ENCODE measurements around the gene OTOG. TPM values are rescaled to one million over a fixed set of nuclear protein-coding genes. Genes with fewer than 3 reads are reported as not detected.

Gene OTOG
- total and polyA plus RNA-seq, 7 experiments from 2014 or later: not detected

DNA sequence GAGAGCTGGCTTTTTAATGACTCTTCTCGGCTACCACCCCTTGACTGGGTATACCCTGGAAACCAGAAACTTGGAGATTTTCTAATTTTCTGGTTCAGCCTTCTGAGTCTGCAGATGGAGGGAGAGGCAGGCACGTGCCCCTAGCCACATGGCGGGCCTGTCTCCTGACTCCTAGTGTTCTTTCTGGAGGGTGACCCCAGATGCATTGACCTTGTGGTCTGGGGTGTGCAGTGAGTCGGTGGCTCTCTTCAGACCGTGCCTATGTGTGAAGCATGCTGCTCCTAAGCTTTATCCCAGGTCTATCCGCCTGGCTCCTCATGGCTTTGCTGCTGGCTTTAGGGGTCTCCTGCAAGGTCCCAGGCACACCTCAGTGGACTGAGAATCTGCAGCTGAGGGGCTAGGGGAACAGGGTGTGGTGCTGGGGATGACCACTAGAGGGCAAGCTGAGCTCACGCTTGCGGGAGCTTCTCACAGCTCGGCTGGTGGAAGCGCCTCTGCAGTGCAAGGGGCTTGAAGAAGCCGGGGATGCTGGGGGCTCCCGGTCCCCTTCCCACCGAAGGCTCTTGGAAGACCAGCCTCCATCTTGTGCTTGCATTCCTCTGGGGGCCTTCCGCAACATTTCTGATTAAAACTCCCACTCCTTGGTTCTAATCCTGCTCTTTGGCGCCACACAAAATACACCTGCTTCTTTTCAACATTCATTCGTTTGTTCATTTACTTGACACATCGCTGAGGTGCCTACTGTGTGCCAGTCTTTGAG is 51.8 kb downstream of the OTOG start:
- H3K4me1 Mint-ChIP-seq: peaks cover 0 to 6% (median 0%) of the 10 kb centered on the region in 7 donors
- intact Hi-C loops (cut with micrococcal nuclease): loop anchor here in 1 of 2 donors (1.0 to 2.0 kb wide), 2 partner anchors 132 to 379 kb away; no protein-coding TSS in a partner anchor

DNA sequence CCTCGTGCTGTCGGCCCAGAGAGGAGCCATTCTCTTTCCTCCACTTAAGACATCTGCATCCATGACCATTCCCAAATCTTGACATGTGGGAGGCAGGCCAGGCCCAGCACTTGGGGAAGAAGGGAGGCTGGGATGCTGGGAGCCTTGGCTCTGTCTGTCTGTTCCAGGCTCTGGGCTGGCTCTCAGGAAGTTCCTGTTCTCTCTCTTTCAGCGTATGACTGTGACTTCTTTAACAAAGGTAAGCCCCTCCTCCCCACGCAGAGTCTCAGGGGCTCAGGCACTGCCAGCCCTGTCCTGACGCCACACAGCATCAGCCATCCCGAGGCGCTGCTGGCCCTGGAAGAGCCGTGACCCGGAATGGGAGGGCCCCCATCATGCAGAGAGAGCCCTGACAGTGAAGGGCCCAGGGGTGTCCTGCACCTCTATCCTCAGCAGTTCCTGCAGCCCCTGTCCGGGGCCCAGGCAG is 52.4 kb downstream of the OTOG start:
- POLR2A ChIA-PET: no interaction called here
- H3K9me3 Mint-ChIP-seq: peaks cover 0 to 3% (median 0%) of the 10 kb centered on the region in 11 donors
- peaks cover 0 to 6% (median 0%) of the 10 kb centered on the region in 7 donors for H3K4me1 Mint-ChIP-seq
- intact Hi-C loops (cut with micrococcal nuclease): loop anchor here in 1 of 2 donors (1.0 to 2.0 kb wide), 2 partner anchors 131 to 379 kb away; no protein-coding TSS in a partner anchor
- H3K27ac Mint-ChIP-seq: no peak overlapping the region
- no peaks in the 10 kb centered on the region for H3K4me1 ChIP-seq (ENCODE audit: control insufficient read depth in 2 of 2, insufficient read depth in 2 of 2, low read length in 2 of 2)
- H3K36me3 ChIP-seq (ENCODE audit: control insufficient read depth in 2 of 3, insufficient read depth in 3 of 3, low read length in 3 of 3): no peaks in the 10 kb centered on the region
- H3K27me3 ChIP-seq (ENCODE audit: control insufficient read depth in 2 of 2, insufficient read depth in 2 of 2, low read length in 2 of 2): no peaks in the 10 kb centered on the region
- H3K9me3 ChIP-seq (ENCODE audit: control insufficient read depth in 2 of 3, low read length in 3 of 3): no peaks in the 10 kb centered on the region
- no peak overlapping the region for H3K4me3 ChIP-seq (ENCODE audit: low read length)
- DNase-seq (no peak), ATAC-seq (no peak)
- CTCF ChIA-PET: interaction anchor here (0.6 to 1.5 kb wide), 2 partner anchors 13 to 527 kb away, joined by 3 to 5 read pairs; no protein-coding TSS in a partner anchor
- H3K27me3 Mint-ChIP-seq: peaks cover 0 to 9% (median 0%) of the 10 kb centered on the region in 5 donors
- no peak overlapping the region for H3K27ac ChIP-seq (ENCODE audit: low read depth, low read length)
- no peak overlapping the region for H3K4me3 Mint-ChIP-seq
- no peaks in the 10 kb centered on the region for H3K36me3 Mint-ChIP-seq

More for the DNA sequence above, 51.8 kb downstream of the OTOG start:
- POLR2A ChIA-PET: no interaction called here
- Histone ChIP-seq H3K27ac (ENCODE audit: low read depth, low read length) (no peak overlapping the region), H3K9me3 (ENCODE audit: control insufficient read depth in 2 of 3, low read length in 3 of 3) (no peaks in the 10 kb centered on the region), H3K27me3 (ENCODE audit: control insufficient read depth in 2 of 2, insufficient read depth in 2 of 2, low read length in 2 of 2) (no peaks in the 10 kb centered on the region), H3K36me3 (ENCODE audit: control insufficient read depth in 2 of 3, insufficient read depth in 3 of 3, low read length in 3 of 3) (no peaks in the 10 kb centered on the region), H3K4me1 (ENCODE audit: control insufficient read depth in 2 of 2, insufficient read depth in 2 of 2, low read length in 2 of 2) (no peaks in the 10 kb centered on the region), H3K4me3 (ENCODE audit: low read length) (no peak overlapping the region)
- CTCF ChIA-PET: interaction anchor here (0.6 to 1.5 kb wide), 2 partner anchors 13 to 527 kb away, joined by 3 to 5 read pairs; no protein-coding TSS in a partner anchor
- Mint-ChIP-seq H3K27me3 (peaks cover 0 to 13% (median 0%) of the 10 kb centered on the region in 5 donors), H3K9me3 (peaks cover 0 to 7% (median 0%) of the 10 kb centered on the region in 11 donors), H3K27ac (no peak overlapping the region), H3K4me3 (no peak overlapping the region), H3K36me3 (no peaks in the 10 kb centered on the region)
- DNase-seq (peak; percentile 16 to 72 (median 42)), ATAC-seq (peak; percentile 79)

DNA sequence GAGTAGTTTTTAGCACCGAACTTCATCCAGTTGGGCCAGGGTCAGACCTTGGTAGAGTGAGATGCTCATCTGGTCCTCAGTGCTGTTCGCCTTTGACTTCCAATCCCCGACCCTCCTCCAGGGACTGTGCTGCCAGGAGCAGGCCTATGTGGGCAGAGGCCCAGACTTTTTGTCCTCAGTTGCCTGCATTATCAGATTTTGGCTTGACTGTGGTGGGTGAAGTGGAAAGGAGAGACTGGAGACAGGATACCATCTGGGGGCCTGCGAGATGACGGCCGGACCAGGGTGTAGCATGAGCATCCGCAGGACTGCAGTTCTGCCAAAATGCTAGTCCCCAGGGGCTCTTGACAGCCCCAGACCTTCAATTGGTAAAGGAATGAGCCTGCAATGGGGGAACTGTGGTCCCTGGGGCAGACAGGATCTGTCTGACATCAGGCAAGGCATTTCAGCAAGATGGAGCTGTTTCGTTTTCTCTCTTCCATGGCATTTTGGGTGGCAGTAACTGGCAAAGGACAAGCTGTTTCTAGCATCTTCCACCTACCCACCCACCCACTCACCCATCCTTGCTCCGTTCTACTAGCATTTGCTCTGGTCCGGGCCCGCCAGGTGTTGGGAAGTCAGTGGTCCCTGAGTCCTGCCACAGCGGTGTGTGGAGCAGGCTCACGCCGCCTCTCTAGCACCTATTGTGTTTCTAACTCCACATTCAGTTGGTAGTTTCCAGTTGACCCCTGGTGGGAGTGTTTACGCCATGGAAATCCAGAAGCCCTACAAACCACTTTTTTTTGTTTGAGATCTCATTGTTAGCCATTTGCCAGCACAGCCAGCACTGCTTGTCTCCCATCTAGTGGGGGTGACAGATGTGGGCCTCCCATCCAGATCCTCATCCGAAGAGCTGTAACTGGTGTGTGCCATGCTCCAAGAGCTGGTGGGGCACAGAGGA is 53.5 kb downstream of the OTOG start:
- no peak for DNase-seq
- ATAC-seq: no peak
- H3K27ac Mint-ChIP-seq: no peak overlapping the region
- ChIA-PET CTCF (no interaction called here), POLR2A (no interaction called here)
- Histone ChIP-seq H3K27me3 (ENCODE audit: control insufficient read depth in 2 of 2, insufficient read depth in 2 of 2, low read length in 2 of 2) (no peaks in the 10 kb centered on the region), H3K36me3 (ENCODE audit: control insufficient read depth in 2 of 3, insufficient read depth in 3 of 3, low read length in 3 of 3) (no peaks in the 10 kb centered on the region), H3K27ac (ENCODE audit: low read depth, low read length) (no peak overlapping the region), H3K4me3 (ENCODE audit: low read length) (no peak overlapping the region), H3K9me3 (ENCODE audit: control insufficient read depth in 2 of 3, low read length in 3 of 3) (no peaks in the 10 kb centered on the region), H3K4me1 (ENCODE audit: control insufficient read depth in 2 of 2, insufficient read depth in 2 of 2, low read length in 2 of 2) (no peaks in the 10 kb centered on the region)
- peaks cover 0 to 6% (median 0%) of the 10 kb centered on the region in 7 donors for H3K4me1 Mint-ChIP-seq
- H3K27me3 Mint-ChIP-seq: peaks cover 0 to 12% (median 0%) of the 10 kb centered on the region in 5 donors
- intact Hi-C loops (cut with micrococcal nuclease): no loop called here
- H3K4me3 Mint-ChIP-seq: peak overlapping the region in 1 of 10 donors; percentile 5
- H3K9me3 Mint-ChIP-seq: peaks cover 0 to under 1% (median 0%) of the 10 kb centered on the region in 11 donors
- no peaks in the 10 kb centered on the region for H3K36me3 Mint-ChIP-seq

DNA sequence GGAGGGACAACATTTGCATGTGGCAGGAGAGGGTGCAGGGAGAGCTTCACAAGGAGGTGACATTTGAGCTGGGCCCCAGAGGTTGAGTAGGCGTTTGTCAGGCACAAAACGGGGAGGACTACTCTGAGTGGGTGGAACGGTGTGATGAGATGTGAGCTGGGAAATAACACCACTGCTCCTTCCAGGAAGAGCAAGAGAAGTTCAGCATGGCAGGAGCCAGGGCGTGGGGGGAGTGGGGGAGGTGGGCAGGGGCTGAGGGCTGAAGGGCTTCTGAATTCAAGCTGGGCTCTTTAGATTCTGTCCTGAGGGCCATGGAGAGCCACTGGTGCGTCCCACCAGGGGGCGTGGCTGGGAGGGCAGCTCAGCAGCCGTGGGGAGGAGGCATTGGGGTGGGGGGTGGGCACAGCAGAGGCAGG is 54.2 kb downstream of the OTOG start:
- ChIA-PET POLR2A (no interaction called here), CTCF (no interaction called here)
- Mint-ChIP-seq H3K27ac (no peak overlapping the region), H3K9me3 (no peaks in the 10 kb centered on the region), H3K4me1 (peaks cover 0 to 6% (median 0%) of the 10 kb centered on the region in 7 donors), H3K27me3 (peaks cover 0 to 12% (median 0%) of the 10 kb centered on the region in 5 donors), H3K36me3 (no peaks in the 10 kb centered on the region), H3K4me3 (peak overlapping the region in 1 of 10 donors; percentile 5)
- Histone ChIP-seq H3K4me1 (ENCODE audit: control insufficient read depth in 2 of 2, insufficient read depth in 2 of 2, low read length in 2 of 2) (no peaks in the 10 kb centered on the region), H3K27me3 (ENCODE audit: control insufficient read depth in 2 of 2, insufficient read depth in 2 of 2, low read length in 2 of 2) (no peaks in the 10 kb centered on the region), H3K36me3 (ENCODE audit: control insufficient read depth in 2 of 3, insufficient read depth in 3 of 3, low read length in 3 of 3) (no peaks in the 10 kb centered on the region), H3K4me3 (ENCODE audit: low read length) (no peak overlapping the region), H3K9me3 (ENCODE audit: control insufficient read depth in 2 of 3, low read length in 3 of 3) (no peaks in the 10 kb centered on the region), H3K27ac (ENCODE audit: low read depth, low read length) (no peak overlapping the region)
- ATAC-seq (no peak), DNase-seq (no peak)
- intact Hi-C loops (cut with micrococcal nuclease): no loop called here

DNA sequence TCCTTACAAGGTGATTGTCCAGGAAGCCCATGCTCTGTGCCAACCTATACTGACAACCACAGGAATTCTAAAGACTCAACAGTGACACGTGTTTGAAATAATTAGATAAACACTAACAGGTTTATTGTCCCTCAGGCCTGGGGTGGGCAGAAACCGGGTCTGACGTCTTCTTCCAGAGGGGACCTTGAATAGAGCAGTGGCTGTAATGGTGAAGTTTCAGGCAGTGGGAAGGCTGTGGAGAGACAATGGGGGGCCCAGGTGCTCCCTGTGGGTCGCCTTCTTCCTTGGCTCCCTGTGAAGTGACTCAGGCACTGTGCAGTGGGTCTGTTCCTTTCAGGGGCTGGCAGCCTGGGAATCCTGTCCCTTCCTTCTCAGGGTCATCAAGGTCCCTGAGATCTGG is 54.6 kb downstream of the OTOG start:
- DNase-seq: no peak

DNA sequence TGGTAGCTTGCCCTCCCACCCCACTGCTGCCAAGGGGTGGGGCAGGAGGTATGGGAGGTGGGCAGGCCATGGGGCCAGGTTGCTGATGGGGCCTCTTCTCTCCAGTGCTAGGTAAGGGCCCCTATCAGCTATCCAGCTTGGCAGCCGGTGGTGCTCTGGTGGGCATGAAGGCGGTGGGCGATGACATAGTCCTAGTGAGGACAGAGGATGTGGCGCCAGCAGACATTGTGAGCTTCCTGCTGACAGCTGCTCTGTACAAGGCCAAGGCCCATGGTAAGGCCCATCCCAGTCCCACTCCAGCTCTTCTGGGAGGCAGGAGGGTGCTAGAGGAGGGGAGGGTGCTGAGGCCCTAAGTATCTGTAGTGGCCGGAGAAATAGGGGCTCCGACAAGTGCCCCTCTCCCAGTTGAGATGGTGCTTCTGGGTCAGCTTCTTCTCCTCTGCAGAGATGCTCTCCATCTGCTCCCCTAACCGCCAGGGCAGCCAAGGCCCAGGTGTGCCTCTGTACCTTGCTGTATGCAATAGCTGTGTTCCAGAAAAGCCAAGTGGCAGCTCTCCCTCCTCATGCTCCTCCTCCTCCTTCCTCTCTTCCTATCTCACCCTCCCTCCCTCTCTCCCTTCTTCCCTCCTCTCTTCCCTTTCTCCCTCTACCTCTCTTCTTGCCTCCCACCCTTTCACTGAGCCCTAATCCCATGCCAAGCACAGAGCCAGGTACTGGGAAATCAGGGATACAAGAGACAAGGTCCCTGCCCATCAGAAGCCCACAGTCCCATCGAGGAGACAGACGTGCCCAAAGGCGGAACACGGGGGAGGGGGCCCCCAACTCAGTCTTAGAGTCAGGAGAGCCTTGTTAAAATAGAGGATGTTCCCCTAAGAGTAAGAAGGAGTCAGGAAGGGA is 55.3 kb downstream of the OTOG start:
- Histone ChIP-seq H3K4me3 (ENCODE audit: low read length) (no peak overlapping the region), H3K4me1 (ENCODE audit: control insufficient read depth in 2 of 2, insufficient read depth in 2 of 2, low read length in 2 of 2) (no peaks in the 10 kb centered on the region), H3K9me3 (ENCODE audit: control insufficient read depth in 2 of 3, low read length in 3 of 3) (no peaks in the 10 kb centered on the region), H3K36me3 (ENCODE audit: control insufficient read depth in 2 of 3, insufficient read depth in 3 of 3, low read length in 3 of 3) (no peaks in the 10 kb centered on the region), H3K27me3 (ENCODE audit: control insufficient read depth in 2 of 2, insufficient read depth in 2 of 2, low read length in 2 of 2) (no peaks in the 10 kb centered on the region), H3K27ac (ENCODE audit: low read depth, low read length) (no peak overlapping the region)
- Mint-ChIP-seq H3K9me3 (no peaks in the 10 kb centered on the region), H3K4me3 (no peak overlapping the region), H3K36me3 (no peaks in the 10 kb centered on the region), H3K27me3 (peaks cover 0 to 12% (median 0%) of the 10 kb centered on the region in 5 donors), H3K27ac (no peak overlapping the region), H3K4me1 (peaks cover 0 to 6% (median 0%) of the 10 kb centered on the region in 7 donors)
- ATAC-seq (no peak), DNase-seq (no peak)
- intact Hi-C loops (cut with micrococcal nuclease): no loop called here
- POLR2A ChIA-PET: no interaction called here
- CTCF ChIA-PET: no interaction called here

More for the DNA sequence above, 54.6 kb downstream of the OTOG start:
- ChIA-PET POLR2A (no interaction called here), CTCF (no interaction called here)
- intact Hi-C loops (cut with micrococcal nuclease): no loop called here
- no peak for ATAC-seq
- no peaks in the 10 kb centered on the region for H3K9me3 Mint-ChIP-seq
- Histone ChIP-seq H3K36me3 (ENCODE audit: control insufficient read depth in 2 of 3, insufficient read depth in 3 of 3, low read length in 3 of 3) (no peaks in the 10 kb centered on the region), H3K4me1 (ENCODE audit: control insufficient read depth in 2 of 2, insufficient read depth in 2 of 2, low read length in 2 of 2) (no peaks in the 10 kb centered on the region), H3K9me3 (ENCODE audit: control insufficient read depth in 2 of 3, low read length in 3 of 3) (no peaks in the 10 kb centered on the region), H3K27me3 (ENCODE audit: control insufficient read depth in 2 of 2, insufficient read depth in 2 of 2, low read length in 2 of 2) (no peaks in the 10 kb centered on the region), H3K27ac (ENCODE audit: low read depth, low read length) (no peak overlapping the region), H3K4me3 (ENCODE audit: low read length) (no peak overlapping the region)
- H3K4me3 Mint-ChIP-seq: no peak overlapping the region
- H3K27ac Mint-ChIP-seq: no peak overlapping the region
- no peaks in the 10 kb centered on the region for H3K36me3 Mint-ChIP-seq
- H3K27me3 Mint-ChIP-seq: peaks cover 0 to 12% (median 0%) of the 10 kb centered on the region in 5 donors
- H3K4me1 Mint-ChIP-seq: peaks cover 0 to 6% (median 0%) of the 10 kb centered on the region in 7 donors
